ENCODE measurements around the gene ZMYND19.

ZMYND19 gene

DNA sequence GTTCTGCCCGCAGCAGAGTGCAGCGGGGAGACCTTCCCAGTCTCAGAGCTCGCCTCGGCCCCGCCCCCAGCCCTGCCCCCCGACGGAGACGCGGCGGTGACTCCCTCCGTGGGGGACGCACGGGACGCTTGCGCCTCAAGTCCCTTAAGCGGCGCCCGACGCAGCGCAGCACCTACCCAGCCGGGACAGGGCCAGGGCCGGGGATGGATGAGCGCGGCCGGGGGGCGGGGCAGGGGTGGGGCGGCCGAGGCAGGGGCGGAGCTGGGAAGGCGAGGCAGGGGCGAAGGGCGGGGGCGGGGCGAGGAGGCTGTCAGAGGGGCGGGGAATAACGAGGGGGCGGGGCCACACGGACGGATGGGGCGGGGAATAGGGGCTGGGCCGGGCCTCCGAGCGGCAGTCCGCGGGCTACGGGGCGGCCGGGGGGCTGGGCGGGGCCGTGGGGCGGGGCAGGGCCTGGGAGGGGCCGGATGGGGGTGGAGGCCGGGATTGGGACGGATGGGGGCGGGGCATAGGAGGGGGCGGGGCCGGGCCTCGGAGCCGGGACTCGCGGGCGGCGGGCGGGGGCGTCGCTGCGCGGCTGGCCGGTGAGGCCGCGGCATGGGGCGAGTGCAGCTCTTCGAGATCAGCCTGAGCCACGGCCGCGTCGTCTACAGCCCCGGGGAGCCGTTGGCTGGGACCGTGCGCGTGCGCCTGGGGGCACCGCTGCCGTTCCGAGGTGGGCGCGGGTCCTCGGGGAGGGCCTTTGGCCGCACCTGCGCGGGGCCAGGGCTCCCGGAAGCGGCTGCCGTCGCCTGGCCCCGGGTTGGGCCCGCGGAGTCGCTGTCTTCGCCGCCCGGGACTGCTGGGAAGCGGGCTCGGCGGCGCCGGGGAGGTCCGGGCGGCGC lies 15.1 kb upstream of the ZMYND19 start, which contains the start of gene ARRDC1:
Gene ARRDC1, plus strand, starts transcription at position 566 of the 884 bp plus-strand sequence. Its CDS starts 32 bp downstream, at position 598.
- H3K4me1 ChIP-seq (ENCODE audit: insufficient read depth, low read length, poor library complexity, severe bottlenecking), result peaks cover 27% of the 10 kb centered on the region
- H3F3A ChIP-seq (ENCODE audit: low read depth), result 0 out of 2 replicates have a peak, but pooled peaks cover 2% of the 10 kb centered on the region
- H3K4me2 ChIP-seq (ENCODE audit: low read depth, low read length, poor library complexity, severe bottlenecking), result peak within 1 kb of the TSS; percentile 94
- H3K9ac ChIP-seq (ENCODE audit: low read depth, low read length, poor library complexity, severe bottlenecking), result peak within 1 kb of the TSS; percentile 75
- H4K20me1 ChIP-seq (ENCODE audit: insufficient read depth, low read length, poor library complexity, severe bottlenecking), result peaks cover 15% of the 10 kb centered on the region
- no peaks in the 10 kb centered on the region for H3K36me3 ChIP-seq (ENCODE audit: insufficient read depth, low read length)
- H3K9me3 ChIP-seq (ENCODE audit: insufficient read depth, low read depth, low read length), result no peaks in the 10 kb centered on the region
- H3K4me3 ChIP-seq (ENCODE audit: low read length, poor library complexity, severe bottlenecking), result peak within 1 kb of the TSS; percentile 85
- no peaks in the 10 kb centered on the region for H3K9me2 ChIP-seq (replicated peaks; ENCODE audit: low read depth, low read length)
- H3K27me3 ChIP-seq (ENCODE audit: insufficient read depth, low read length, poor library complexity, severe bottlenecking), result no peaks in the 10 kb centered on the region
- H2AFZ ChIP-seq (ENCODE audit: low read length), result peak within 1 kb of the TSS; percentile 81; the same call in 1 of the 2 replicates
- TF ChIP-seq, protein P1, sequence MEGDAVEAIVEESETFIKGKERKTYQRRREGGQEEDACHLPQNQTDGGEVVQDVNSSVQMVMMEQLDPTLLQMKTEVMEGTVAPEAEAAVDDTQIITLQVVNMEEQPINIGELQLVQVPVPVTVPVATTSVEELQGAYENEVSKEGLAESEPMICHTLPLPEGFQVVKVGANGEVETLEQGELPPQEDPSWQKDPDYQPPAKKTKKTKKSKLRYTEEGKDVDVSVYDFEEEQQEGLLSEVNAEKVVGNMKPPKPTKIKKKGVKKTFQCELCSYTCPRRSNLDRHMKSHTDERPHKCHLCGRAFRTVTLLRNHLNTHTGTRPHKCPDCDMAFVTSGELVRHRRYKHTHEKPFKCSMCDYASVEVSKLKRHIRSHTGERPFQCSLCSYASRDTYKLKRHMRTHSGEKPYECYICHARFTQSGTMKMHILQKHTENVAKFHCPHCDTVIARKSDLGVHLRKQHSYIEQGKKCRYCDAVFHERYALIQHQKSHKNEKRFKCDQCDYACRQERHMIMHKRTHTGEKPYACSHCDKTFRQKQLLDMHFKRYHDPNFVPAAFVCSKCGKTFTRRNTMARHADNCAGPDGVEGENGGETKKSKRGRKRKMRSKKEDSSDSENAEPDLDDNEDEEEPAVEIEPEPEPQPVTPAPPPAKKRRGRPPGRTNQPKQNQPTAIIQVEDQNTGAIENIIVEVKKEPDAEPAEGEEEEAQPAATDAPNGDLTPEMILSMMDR (conservative IDR thresholded peaks at IDR 0.05; ENCODE audit: low read length), result no peak
- no peak for TF ChIP-seq EZH2phosphoT487 (IDR thresholded peaks at IDR 0.05; ENCODE audit: borderline replicate concordance)
- H3K79me2 ChIP-seq (ENCODE audit: insufficient read depth, low read length), result peaks cover 17% of the 10 kb centered on the region

DNA sequence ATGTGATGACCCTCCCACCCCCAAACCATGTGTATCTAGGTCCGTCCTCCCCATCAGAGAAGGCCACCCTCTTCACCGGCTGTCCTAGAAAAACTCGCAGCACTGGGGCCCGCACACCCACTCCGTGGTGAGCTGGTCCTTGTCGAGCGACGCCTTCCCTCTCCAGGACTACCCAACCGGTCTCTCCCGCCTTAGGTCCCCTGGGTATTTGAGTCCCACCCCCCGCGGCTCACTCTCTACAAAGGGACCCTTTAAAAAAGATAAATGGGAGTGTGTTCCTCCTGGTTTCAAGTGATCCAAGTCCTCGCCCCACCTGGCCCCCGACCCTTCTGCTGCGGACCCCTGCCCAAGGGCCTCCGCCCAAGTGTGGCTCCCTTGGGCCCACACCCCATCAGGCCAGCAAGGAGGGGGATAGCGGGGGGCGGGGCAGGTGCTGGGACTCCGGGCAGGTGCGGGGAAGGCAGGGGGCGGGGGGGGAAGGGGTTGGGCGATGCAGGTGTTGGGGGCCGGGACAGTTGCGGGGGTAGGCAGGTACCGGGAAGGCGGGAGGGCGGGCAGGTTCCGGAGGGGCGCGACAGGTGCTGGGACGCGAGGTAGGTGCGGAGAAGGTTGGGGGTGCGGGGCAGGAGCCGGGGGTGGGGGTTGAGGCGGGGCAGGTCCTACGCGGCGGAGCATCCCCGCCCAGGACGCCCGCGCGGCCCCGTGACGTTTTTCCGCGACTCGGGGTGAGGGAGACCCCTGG lies 14.2 kb upstream of the ZMYND19 start:
- peaks cover 17% of the 10 kb centered on the region for H3K79me2 ChIP-seq (ENCODE audit: insufficient read depth, low read length)
- H3K4me2 ChIP-seq (ENCODE audit: low read depth, low read length, poor library complexity, severe bottlenecking), result peak overlapping the region; percentile 34
- no peaks in the 10 kb centered on the region for H3K36me3 ChIP-seq (ENCODE audit: insufficient read depth, low read length)
- H4K20me1 ChIP-seq (ENCODE audit: insufficient read depth, low read length, poor library complexity, severe bottlenecking), result peaks cover 15% of the 10 kb centered on the region
- H3K9ac ChIP-seq (ENCODE audit: low read depth, low read length, poor library complexity, severe bottlenecking), result no peak overlapping the region
- H2AFZ ChIP-seq (ENCODE audit: low read length), result no peak overlapping the region
- H3K27me3 ChIP-seq (ENCODE audit: insufficient read depth, low read length, poor library complexity, severe bottlenecking), result no peaks in the 10 kb centered on the region
- no peaks in the 10 kb centered on the region for H3K9me3 ChIP-seq (ENCODE audit: insufficient read depth, low read depth, low read length)
- peaks cover 27% of the 10 kb centered on the region for H3K4me1 ChIP-seq (ENCODE audit: insufficient read depth, low read length, poor library complexity, severe bottlenecking)
- TF ChIP-seq, protein P1 (conservative IDR thresholded peaks at IDR 0.05; ENCODE audit: low read length), result no peak
- TF ChIP-seq EZH2phosphoT487 (IDR thresholded peaks at IDR 0.05; ENCODE audit: borderline replicate concordance), result no peak
- peak overlapping the region; percentile 29 for H3K4me3 ChIP-seq (ENCODE audit: low read length, poor library complexity, severe bottlenecking)
- no peaks in the 10 kb centered on the region for H3K9me2 ChIP-seq (replicated peaks; ENCODE audit: low read depth, low read length)
- H3F3A ChIP-seq (ENCODE audit: low read depth), result 0 out of 2 replicates have a peak, but pooled peaks cover 2% of the 10 kb centered on the region

DNA sequence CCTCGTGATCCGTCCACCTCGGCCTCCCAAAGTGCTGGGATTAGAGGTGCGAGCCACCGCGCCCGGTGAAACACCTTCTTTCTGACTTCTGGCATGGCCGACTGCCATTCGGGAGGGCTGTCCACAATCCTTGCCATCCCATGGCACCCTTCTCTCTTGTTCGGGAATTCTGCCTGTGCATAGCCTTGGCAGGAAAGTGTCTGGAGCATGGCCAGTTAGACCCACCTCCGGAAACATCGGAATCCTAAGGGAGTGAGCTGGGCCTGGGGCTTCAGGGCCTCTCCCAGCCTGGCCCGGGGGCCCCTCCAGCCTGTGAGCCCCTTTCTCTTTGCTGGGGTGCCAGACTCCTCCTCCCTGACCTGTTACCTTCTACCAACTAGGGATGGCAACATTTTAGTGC lies 13.6 kb upstream of the ZMYND19 start:
- Histone ChIP-seq H3K9me2 (replicated peaks; ENCODE audit: low read depth, low read length) (no peaks in the 10 kb centered on the region), H3K9ac (ENCODE audit: low read depth, low read length, poor library complexity, severe bottlenecking) (no peak overlapping the region), H3F3A (ENCODE audit: low read depth) (0 out of 2 replicates have a peak, but pooled peaks cover 2% of the 10 kb centered on the region), H3K27me3 (ENCODE audit: insufficient read depth, low read length, poor library complexity, severe bottlenecking) (no peaks in the 10 kb centered on the region), H3K4me2 (ENCODE audit: low read depth, low read length, poor library complexity, severe bottlenecking) (no peak overlapping the region), H2AFZ (ENCODE audit: low read length) (no peak overlapping the region), H3K4me3 (ENCODE audit: low read length, poor library complexity, severe bottlenecking) (no peak overlapping the region), H4K20me1 (ENCODE audit: insufficient read depth, low read length, poor library complexity, severe bottlenecking) (peaks cover 15% of the 10 kb centered on the region), H3K4me1 (ENCODE audit: insufficient read depth, low read length, poor library complexity, severe bottlenecking) (peaks cover 27% of the 10 kb centered on the region), H3K36me3 (ENCODE audit: insufficient read depth, low read length) (no peaks in the 10 kb centered on the region), H3K9me3 (ENCODE audit: insufficient read depth, low read depth, low read length) (no peaks in the 10 kb centered on the region), H3K79me2 (ENCODE audit: insufficient read depth, low read length) (peaks cover 17% of the 10 kb centered on the region)
- TF ChIP-seq, protein P1 (conservative IDR thresholded peaks at IDR 0.05; ENCODE audit: low read length), result no peak
- no peak for TF ChIP-seq EZH2phosphoT487 (IDR thresholded peaks at IDR 0.05; ENCODE audit: borderline replicate concordance)

All from Loucy (cell line).